HepG2 (cell line): ENCODE data around the gene ADAMTS4. TPM values are rescaled to one million over a fixed set of nuclear protein-coding genes. Genes with fewer than 3 reads are reported as not detected.

Source experiments
- ATAC-seq: fragments of 200-7000 bp; cut with Tn5 transposase; 3 replicates; pipeline ENCODE4 v1.9.1; 2020; ENCODE audit warnings: mild to moderate bottlenecking, moderate library complexity
- BruUV-seq: library from RNA; stranded (reverse); fragments of 400-500 nt; replicated peaks from 2 replicates; lab custom pipeline; 2021; lab: Mats Ljungman, UMichigan
- CTCF ChIA-PET: fragments of 300-600 bp; formaldehyde crosslinking; extraction: SDS; loops from one replicate; lab custom pipeline; 2021; ENCODE audit warnings: low total read pairs, inconsistent platforms, low intra/inter-chr PET ratio; lab: Yijun Ruan, JAX
- POLR2A ChIA-PET: fragments of 350-600 bp; sonication (Branson Sonifier 250); formaldehyde crosslinking; loops from one replicate; lab custom pipeline; 2020; ENCODE audit warnings: antibody characterized with exemption, inconsistent platforms; lab: Yijun Ruan, JAX
- DNase-seq: peaks from one replicate; pipeline ENCODE4 v3.0.0-alpha.2; 2015; ENCODE audit warnings: low spot score
- FAIRE-seq: peaks from 3 replicates; lab custom pipeline; 2011; peaks lifted over from hg19 to GRCh38; lab: Jason Lieb, UNC
- H2AFZ ChIP-seq: one replicate; pipeline ENCODE4 v1.6.1; 2011; ENCODE audit warnings: low read length, inconsistent platforms
- H3K27ac ChIP-seq: fragments of 300-600 bp; 3 replicates; pipeline ENCODE4 v1.8.0; 2011; ENCODE audit warnings: mixed run types, mild to moderate bottlenecking, mixed read lengths, low read length, inconsistent platforms; ENCODE audit not compliant: insufficient read depth; ENCODE audit errors: extremely low read length
- H3K27me3 ChIP-seq, 2 experiments: fragments of 200-600 bp in 1 of 2; 2 replicates in 1 of 2; 3 replicates in 1 of 2; pipeline versions ENCODE4 v1.6.0 to v1.8.0; 2011; ENCODE audit warnings: low read length in 2 of 2, mild to moderate bottlenecking in 2 of 2, moderate library complexity in 2 of 2, inconsistent platforms in 1 of 2; ENCODE audit not compliant: insufficient read depth in 2 of 2, control insufficient read depth in 1 of 2
- H3K36me3 ChIP-seq, 2 experiments: fragments of 200-600 bp in 1 of 2; replicated peaks in 1 of 2; 2 replicates in 1 of 2; 3 replicates in 1 of 2; pipeline versions ENCODE4 v1.5.1 to v1.8.0; 2011; ENCODE audit warnings: low read length in 2 of 2, inconsistent platforms in 1 of 2; ENCODE audit not compliant: insufficient read depth in 2 of 2, control insufficient read depth in 1 of 2
- H3K4me1 ChIP-seq: 2 replicates; pipeline ENCODE4 v1.5.1; 2012; ENCODE audit warnings: low read length, inconsistent platforms; ENCODE audit not compliant: insufficient read depth
- H3K4me2 ChIP-seq: 2 replicates; pipeline ENCODE4 v1.6.0; 2011; ENCODE audit warnings: low read depth, low read length, inconsistent platforms
- H3K4me3 ChIP-seq, 3 experiments: fragments of 200-600 bp in 1 of 3; sonication (generic), shearing (Covaris generic) in 1 of 3; replicated peaks in 1 of 3; 2 replicates each; pipeline ENCODE4 v1.5.1; 2011 to 2016; ENCODE audit warnings: low read length in 3 of 3, inconsistent platforms in 2 of 3, low read depth in 2 of 3, mild to moderate bottlenecking in 2 of 3, control low read depth in 1 of 3, mixed read lengths in 1 of 3; ENCODE audit not compliant: insufficient read depth in 1 of 3
- H3K79me2 ChIP-seq: one replicate; pipeline ENCODE4 v1.6.1; 2011; ENCODE audit warnings: low read length, inconsistent platforms; ENCODE audit not compliant: insufficient read depth
- H3K9ac ChIP-seq: 2 replicates; pipeline ENCODE4 v1.6.0; 2011; ENCODE audit warnings: mild to moderate bottlenecking, low read depth, low read length, inconsistent platforms; ENCODE audit not compliant: insufficient read depth
- H3K9me3 ChIP-seq: 2 replicates; pipeline ENCODE4 v1.5.1; 2012; ENCODE audit warnings: mild to moderate bottlenecking, low read length
- H4K20me1 ChIP-seq: 2 replicates; pipeline ENCODE4 v1.6.0; 2011; ENCODE audit warnings: inconsistent platforms, mild to moderate bottlenecking, low read length, moderate library complexity; ENCODE audit not compliant: insufficient read depth
- AGO2 ChIP-seq: fragments of 200-400 bp; formaldehyde crosslinking; optimal IDR thresholded peaks from 2 replicates; pipeline ENCODE3; 2017; ENCODE audit warnings: mild to moderate bottlenecking, low read depth, low read length, moderate library complexity
- CBFB ChIP-seq: sonication (generic); formaldehyde crosslinking; IDR thresholded peaks from 2 replicates; pipeline ENCODE4 v1.4.0; 2020; ENCODE audit warnings: missing genetic modification reagents
- KDM2A ChIP-seq: sonication (generic); formaldehyde crosslinking; IDR thresholded peaks from 2 replicates; pipeline ENCODE4 v1.4.0; 2020; ENCODE audit warnings: low read depth, missing genetic modification reagents, borderline replicate concordance
- POLR2AphosphoS2 ChIP-seq: IDR thresholded peaks from 2 replicates; pipeline ENCODE4 v1.6.1; 2011; ENCODE audit warnings: low read depth, low read length, improper control_type of control experiment
- SRSF9 ChIP-seq: fragments of 200-400 bp; formaldehyde crosslinking; IDR thresholded peaks from 2 replicates; pipeline ENCODE4 v1.6.1; 2018; ENCODE audit warnings: borderline replicate concordance, mild to moderate bottlenecking, low read depth, low read length; ENCODE audit not compliant: insufficient read depth, poor library complexity, severe bottlenecking
- ZMAT3 ChIP-seq: sonication (generic); formaldehyde crosslinking; conservative IDR thresholded peaks from 2 replicates; pipeline ENCODE4 v1.7.0; 2021; ENCODE audit warnings: missing genetic modification reagents
- ZNF460 ChIP-seq: sonication (generic); formaldehyde crosslinking; IDR thresholded peaks from 2 replicates; pipeline ENCODE4 v1.5.1; 2020; ENCODE audit warnings: missing genetic modification reagents, mild to moderate bottlenecking, borderline replicate concordance
- ZNF557 ChIP-seq: sonication (generic); formaldehyde crosslinking; IDR thresholded peaks from 2 replicates; pipeline ENCODE4 v1.4.0; 2020; ENCODE audit warnings: missing genetic modification reagents
- ZNF644 ChIP-seq: IDR thresholded peaks from 2 replicates; pipeline ENCODE4 v1.6.1; 2016; ENCODE audit warnings: low read depth
- ZNF674 ChIP-seq: sonication (generic); formaldehyde crosslinking; IDR thresholded peaks from 2 replicates; pipeline ENCODE4 v1.5.0; 2020; ENCODE audit warnings: low read depth, mild to moderate bottlenecking, missing genetic modification reagents
- ZNF7 ChIP-seq: IDR thresholded peaks from 2 replicates; pipeline ENCODE4 v1.6.1; 2016; ENCODE audit warnings: missing biosample characterization, missing genetic modification reagents
- WGBS: methylation state at CpG from one replicate; pipeline ENCODE4 v1.1.6; 2017; ENCODE audit warnings: low lambda C conversion rate; 5-methylcytosine and 5-hydroxymethylcytosine counted together
- in situ Hi-C: cut with HindIII; loops from 2 replicates; pipeline ENCODE4 v1.10.0; 2017; ENCODE audit warnings: low pct_unique_long_range_greater_than_20kb; ENCODE audit not compliant: extremely low pct_ligation_motif_present
- intact Hi-C: fragments of 100-400 bp; cut with micrococcal nuclease; formaldehyde crosslinking; loops from one replicate; pipeline ENCODE4 v1.10.0; 2022; ENCODE audit not compliant: unreplicated experiment
- polyA plus RNA-seq, 8 experiments: library from polyadenylated mRNA; depleted of rRNA in 3 of 8; stranded (reverse) in 7 of 8; unstranded in 1 of 8; fragments of >200 nt; fragmentation: Illumina TruSeq in 4 of 8; extraction: Trizol in 4 of 8; gene quantifications; 2 replicates each; pipeline versions ENCODE4 v1.2.1 to v1.2.3, GENCODE V29; 2011 to 2016; ENCODE audit warnings: low read depth in 4 of 8, missing spikeins in 1 of 8, mixed read lengths in 1 of 8; ENCODE audit not compliant: insufficient read depth in 1 of 8
- total RNA-seq, 5 experiments: library from RNA; depleted of rRNA; stranded (reverse); fragments of >200 nt; fragmentation: Illumina TruSeq; extraction: Trizol; gene quantifications; 2 replicates each; pipeline ENCODE4 v1.2.3, GENCODE V29; 2016; ENCODE audit warnings: low read depth in 1 of 5
- TF ChIP-seq, protein P1 (sequence below): IDR thresholded peaks from 2 replicates; pipeline ENCODE4 v1.6.1; 2016
- TF ChIP-seq, protein P2 (sequence below): sonication (generic); formaldehyde crosslinking; IDR thresholded peaks from 2 replicates; pipeline ENCODE4 v1.4.0; 2020; ENCODE audit warnings: mild to moderate bottlenecking, missing genetic modification reagents
- TF ChIP-seq, protein P3 (sequence below): sonication (generic); formaldehyde crosslinking; IDR thresholded peaks from 2 replicates; pipeline ENCODE4 v1.4.0; 2020; ENCODE audit warnings: mild to moderate bottlenecking, missing genetic modification reagents
- TF ChIP-seq, protein P4 (sequence below): sonication (generic); formaldehyde crosslinking; IDR thresholded peaks from 2 replicates; pipeline ENCODE4 v1.4.0; 2020; ENCODE audit warnings: missing genetic modification reagents

The ADAMTS4 gene
- total and polyA plus RNA-seq, 2 of the 13 experiments (the other 11 are each of a cell fraction or from before 2014, with no cell fraction given): 0.51 to 1.7 TPM

DNA sequence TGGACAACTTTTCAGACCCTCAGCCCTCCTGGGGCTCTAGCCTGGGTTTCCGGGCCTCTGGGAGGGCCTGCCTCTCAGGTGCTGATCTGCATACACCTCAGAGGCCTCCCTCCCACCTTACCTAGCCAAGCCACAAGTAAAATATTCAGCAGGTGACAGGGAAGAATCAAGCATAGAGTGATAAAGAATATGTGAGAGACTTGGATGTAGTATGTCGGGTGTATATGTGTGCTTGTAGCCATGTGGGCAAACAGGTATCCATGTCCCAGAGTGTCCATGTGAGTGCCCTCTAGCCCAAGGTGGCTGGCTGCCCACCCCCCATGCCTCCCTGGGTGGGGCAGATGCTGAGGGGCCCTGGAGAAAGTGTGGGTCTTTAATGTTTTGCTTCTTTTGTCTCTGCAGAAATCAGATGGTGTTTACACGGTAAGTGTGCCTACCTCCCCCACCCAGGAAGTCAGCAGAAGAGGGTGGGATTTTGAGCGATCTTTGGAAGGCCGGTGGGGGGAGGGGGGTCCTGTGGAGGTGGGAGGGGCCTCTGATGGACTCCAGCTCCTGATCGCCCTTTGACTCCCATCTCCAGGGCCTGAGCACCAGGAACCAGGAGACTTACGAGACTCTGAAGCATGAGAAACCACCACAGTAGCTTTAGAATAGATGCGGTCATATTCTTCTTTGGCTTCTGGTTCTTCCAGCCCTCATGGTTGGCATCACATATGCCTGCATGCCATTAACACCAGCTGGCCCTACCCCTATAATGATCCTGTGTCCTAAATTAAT is 19.6 kb upstream of the ADAMTS4 start:
- H3K4me2 ChIP-seq: peak overlapping the region; percentile 87
- ATAC-seq: peak; percentile 48
- peaks cover 19% of the 10 kb centered on the region for H3K79me2 ChIP-seq
- ChIA-PET POLR2A (interaction anchor here (0.8 to 12.5 kb wide), 11 partner anchors 9 to 194 kb away, joined by 3 to 357 read pairs (median 9); partner anchors contain the start of genes ADAMTS4, NDUFS2 and SDHC), CTCF (no interaction called here)
- intact Hi-C loops: no loop called here
- peak overlapping the region; percentile 26 to 63 (median 29); a peak in 5 of 6 replicates for H3K4me3 ChIP-seq
- H3K9ac ChIP-seq: peak overlapping the region; percentile 67
- peak; percentile 86 for FAIRE-seq
- H3K4me1 ChIP-seq: peaks cover 65% of the 10 kb centered on the region
- no peak overlapping the region for H2AFZ ChIP-seq
- BruUV-seq: no TSS peak
- in situ Hi-C loops: no loop called here
- peak overlapping the region; percentile 99 for H3K27ac ChIP-seq
- 8% methylated on average over 6 of the region's 8 CpGs for WGBS
- H3K27me3 ChIP-seq: no peaks in the 10 kb centered on the region; a peak in 1 of 5 replicates
- peak; percentile 88 for DNase-seq
- H3K36me3 ChIP-seq: peaks cover 1 to 25% of the 10 kb centered on the region in 2 experiments; a peak in 3 of 5 replicates
- no peaks in the 10 kb centered on the region for H3K9me3 ChIP-seq
- H4K20me1 ChIP-seq: peaks cover 11% of the 10 kb centered on the region
- TF ChIP-seq ZNF674 (no peak), ZNF557 (CRISPR knock-in tag) (peak; percentile 59; the same call in 1 of the 2 replicates), POLR2AphosphoS2 (no peak), ZNF644 (CRISPR knock-in tag) (no peak), ZMAT3 (CRISPR knock-in tag) (no peak), KDM2A (CRISPR knock-in tag) (no peak), SRSF9 (no peak), AGO2 (peak; percentile 89), ZNF7 (CRISPR knock-in tag) (no peak), ZNF460 (CRISPR knock-in tag) (no peak), CBFB (no peak)
- TF ChIP-seq, protein P1, sequence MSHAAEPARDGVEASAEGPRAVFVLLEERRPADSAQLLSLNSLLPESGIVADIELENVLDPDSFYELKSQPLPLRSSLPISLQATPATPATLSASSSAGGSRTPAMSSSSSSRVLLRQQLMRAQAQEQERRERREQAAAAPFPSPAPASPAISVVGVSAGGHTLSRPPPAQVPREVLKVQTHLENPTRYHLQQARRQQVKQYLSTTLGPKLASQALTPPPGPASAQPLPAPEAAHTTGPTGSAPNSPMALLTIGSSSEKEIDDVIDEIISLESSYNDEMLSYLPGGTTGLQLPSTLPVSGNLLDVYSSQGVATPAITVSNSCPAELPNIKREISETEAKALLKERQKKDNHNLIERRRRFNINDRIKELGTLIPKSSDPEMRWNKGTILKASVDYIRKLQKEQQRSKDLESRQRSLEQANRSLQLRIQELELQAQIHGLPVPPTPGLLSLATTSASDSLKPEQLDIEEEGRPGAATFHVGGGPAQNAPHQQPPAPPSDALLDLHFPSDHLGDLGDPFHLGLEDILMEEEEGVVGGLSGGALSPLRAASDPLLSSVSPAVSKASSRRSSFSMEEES (CRISPR knock-in tag): peak; percentile 91
- TF ChIP-seq, protein P2, sequence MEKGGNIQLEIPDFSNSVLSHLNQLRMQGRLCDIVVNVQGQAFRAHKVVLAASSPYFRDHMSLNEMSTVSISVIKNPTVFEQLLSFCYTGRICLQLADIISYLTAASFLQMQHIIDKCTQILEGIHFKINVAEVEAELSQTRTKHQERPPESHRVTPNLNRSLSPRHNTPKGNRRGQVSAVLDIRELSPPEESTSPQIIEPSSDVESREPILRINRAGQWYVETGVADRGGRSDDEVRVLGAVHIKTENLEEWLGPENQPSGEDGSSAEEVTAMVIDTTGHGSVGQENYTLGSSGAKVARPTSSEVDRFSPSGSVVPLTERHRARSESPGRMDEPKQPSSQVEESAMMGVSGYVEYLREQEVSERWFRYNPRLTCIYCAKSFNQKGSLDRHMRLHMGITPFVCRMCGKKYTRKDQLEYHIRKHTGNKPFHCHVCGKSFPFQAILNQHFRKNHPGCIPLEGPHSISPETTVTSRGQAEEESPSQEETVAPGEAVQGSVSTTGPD (CRISPR knock-in tag): no peak
- TF ChIP-seq, protein P3, sequence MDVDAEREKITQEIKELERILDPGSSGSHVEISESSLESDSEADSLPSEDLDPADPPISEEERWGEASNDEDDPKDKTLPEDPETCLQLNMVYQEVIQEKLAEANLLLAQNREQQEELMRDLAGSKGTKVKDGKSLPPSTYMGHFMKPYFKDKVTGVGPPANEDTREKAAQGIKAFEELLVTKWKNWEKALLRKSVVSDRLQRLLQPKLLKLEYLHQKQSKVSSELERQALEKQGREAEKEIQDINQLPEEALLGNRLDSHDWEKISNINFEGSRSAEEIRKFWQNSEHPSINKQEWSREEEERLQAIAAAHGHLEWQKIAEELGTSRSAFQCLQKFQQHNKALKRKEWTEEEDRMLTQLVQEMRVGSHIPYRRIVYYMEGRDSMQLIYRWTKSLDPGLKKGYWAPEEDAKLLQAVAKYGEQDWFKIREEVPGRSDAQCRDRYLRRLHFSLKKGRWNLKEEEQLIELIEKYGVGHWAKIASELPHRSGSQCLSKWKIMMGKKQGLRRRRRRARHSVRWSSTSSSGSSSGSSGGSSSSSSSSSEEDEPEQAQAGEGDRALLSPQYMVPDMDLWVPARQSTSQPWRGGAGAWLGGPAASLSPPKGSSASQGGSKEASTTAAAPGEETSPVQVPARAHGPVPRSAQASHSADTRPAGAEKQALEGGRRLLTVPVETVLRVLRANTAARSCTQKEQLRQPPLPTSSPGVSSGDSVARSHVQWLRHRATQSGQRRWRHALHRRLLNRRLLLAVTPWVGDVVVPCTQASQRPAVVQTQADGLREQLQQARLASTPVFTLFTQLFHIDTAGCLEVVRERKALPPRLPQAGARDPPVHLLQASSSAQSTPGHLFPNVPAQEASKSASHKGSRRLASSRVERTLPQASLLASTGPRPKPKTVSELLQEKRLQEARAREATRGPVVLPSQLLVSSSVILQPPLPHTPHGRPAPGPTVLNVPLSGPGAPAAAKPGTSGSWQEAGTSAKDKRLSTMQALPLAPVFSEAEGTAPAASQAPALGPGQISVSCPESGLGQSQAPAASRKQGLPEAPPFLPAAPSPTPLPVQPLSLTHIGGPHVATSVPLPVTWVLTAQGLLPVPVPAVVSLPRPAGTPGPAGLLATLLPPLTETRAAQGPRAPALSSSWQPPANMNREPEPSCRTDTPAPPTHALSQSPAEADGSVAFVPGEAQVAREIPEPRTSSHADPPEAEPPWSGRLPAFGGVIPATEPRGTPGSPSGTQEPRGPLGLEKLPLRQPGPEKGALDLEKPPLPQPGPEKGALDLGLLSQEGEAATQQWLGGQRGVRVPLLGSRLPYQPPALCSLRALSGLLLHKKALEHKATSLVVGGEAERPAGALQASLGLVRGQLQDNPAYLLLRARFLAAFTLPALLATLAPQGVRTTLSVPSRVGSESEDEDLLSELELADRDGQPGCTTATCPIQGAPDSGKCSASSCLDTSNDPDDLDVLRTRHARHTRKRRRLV (CRISPR knock-in tag): no peak
- TF ChIP-seq, protein P4, sequence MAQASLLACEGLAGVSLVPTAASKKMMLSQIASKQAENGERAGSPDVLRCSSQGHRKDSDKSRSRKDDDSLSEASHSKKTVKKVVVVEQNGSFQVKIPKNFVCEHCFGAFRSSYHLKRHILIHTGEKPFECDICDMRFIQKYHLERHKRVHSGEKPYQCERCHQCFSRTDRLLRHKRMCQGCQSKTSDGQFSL (CRISPR knock-in tag): peak; percentile 67; the same call in 1 of the 2 replicates
